Stimulated activated CD4-positive, alpha-beta T cell treated with anti-CD3 and anti-CD28 coated beads, Interleukin-12 subunit alpha, Interleukin-12 subunit beta, amount 100 ng/mL, for 24 hours (primary cell): Measurements from ENCODE around the gene TNS4.

ENCODE experiments used
- DNase-seq, 2 experiments: peaks; one replicate each; pipeline ENCODE4 v3.0.0-alpha.2; 2020; ENCODE audit warnings: low read depth in 2 of 2

The TNS4 gene

DNA sequence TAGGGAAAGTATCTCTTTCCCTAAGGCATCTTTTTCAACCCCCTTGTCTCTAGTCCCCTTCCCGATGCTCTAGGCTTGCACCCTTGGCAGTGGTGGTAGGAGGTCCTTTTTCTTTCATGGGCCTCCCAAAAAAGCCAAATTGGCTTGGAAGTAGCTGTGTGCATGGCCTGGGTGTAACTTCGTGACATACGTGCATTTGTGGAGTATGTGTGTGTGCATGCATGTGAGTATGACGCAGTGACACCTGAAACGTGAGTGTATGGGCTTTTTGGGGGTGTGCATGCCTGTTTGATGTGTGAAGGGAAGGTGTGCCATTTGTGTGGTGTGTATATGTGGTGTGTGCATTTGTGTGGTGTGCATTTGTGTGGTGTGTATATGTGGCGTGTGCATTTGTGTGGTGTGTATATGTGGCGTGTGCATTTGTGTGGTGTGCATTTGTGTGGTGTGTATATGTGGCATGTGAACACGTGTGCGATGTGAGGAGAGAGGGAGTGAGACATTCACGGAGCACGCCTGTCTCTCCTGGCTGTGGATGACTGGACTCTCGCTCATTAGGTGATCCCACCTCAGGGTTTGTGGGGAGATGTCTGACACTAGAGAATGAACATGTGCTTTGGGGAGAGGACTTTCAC is 42.5 kb downstream of the TNS4 start:
- no peak for DNase-seq

DNA sequence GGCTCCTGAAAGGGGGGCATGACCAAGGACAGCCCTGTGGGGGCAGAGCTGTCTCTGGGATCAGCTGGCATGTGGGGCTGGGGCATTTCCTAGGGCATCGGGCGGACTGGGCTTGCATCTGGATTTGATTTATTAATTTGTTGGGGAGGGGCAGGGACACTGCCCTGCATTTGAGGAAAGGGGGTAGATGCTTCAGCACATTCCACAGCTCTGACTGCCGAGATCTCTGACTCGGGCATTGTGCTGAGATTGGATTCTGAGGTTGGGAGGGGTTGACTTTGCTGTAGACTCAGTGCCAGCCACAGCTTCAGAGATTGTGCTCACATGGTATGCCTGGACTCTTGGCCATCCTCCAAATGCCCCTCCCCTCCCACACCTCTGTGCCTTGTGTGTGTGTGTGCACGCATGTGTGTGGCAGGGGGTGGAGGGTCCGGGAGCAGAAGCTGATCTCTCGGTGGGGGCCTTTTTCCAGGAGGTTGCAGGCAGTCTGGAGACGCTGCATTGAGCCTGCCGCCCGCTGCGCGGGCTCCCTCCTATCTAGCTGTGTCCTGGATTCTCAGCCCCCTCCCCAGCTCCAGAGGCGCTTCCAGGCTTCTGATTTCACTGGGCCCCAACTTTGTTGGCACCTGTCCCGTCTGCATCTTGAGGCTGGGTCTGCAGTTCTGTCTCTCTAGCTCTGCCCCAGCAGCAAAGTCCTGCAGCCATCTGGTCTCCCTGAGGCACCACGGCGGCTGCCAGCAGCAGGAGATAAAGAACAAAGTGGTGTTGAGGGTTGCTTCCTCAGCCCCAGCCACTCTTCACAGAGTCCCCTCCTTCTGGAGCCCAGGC is 43.2 kb downstream of the TNS4 start:
- DNase-seq: no peak

DNA sequence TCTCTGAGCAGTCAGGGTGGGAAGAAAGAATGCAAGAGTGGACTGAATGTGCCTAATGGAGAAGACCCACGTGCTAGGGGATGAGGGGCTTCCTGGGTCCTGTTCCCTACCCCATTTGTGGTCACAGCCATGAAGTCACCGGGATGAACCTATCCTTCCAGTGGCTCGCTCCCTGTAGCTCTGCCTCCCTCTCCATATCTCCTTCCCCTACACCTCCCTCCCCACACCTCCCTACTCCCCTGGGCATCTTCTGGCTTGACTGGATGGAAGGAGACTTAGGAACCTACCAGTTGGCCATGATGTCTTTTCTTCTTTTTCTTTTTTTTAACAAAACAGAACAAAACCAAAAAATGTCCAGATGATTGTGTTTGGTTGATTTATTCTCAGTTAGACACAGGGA is 44.1 kb downstream of the TNS4 start:
- no peak for DNase-seq

DNA sequence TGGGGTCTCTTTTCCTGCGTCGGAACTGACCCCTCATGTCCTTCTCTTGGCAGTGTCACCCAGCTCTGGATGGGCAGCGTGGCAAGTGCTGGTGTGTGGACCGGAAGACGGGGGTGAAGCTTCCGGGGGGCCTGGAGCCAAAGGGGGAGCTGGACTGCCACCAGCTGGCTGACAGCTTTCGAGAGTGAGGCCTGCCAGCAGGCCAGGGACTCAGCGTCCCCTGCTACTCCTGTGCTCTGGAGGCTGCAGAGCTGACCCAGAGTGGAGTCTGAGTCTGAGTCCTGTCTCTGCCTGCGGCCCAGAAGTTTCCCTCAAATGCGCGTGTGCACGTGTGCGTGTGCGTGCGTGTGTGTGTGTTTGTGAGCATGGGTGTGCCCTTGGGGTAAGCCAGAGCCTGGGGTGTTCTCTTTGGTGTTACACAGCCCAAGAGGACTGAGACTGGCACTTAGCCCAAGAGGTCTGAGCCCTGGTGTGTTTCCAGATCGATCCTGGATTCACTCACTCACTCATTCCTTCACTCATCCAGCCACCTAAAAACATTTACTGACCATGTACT is 44.9 kb downstream of the TNS4 start:
- DNase-seq: no peak

DNA sequence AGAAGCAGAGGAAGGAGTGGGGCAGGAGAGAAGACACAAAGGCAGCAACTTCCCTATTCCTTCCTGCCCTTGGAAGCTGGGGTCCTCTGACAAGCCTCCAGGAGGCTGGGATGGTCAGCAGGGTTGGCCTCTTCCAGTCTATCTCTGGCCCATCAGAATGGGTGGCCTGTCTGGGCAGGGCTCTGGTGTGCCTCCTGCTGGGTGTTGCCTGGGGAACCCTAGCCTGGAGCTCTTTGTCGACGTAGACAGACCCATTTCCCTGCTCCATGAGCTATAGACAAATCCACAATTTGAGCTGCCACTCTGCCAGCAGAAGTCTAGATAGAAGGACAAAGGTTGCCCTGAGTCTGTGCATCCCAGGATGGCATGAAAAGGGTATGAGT is 46.8 kb downstream of the TNS4 start:
- DNase-seq: no peak

DNA sequence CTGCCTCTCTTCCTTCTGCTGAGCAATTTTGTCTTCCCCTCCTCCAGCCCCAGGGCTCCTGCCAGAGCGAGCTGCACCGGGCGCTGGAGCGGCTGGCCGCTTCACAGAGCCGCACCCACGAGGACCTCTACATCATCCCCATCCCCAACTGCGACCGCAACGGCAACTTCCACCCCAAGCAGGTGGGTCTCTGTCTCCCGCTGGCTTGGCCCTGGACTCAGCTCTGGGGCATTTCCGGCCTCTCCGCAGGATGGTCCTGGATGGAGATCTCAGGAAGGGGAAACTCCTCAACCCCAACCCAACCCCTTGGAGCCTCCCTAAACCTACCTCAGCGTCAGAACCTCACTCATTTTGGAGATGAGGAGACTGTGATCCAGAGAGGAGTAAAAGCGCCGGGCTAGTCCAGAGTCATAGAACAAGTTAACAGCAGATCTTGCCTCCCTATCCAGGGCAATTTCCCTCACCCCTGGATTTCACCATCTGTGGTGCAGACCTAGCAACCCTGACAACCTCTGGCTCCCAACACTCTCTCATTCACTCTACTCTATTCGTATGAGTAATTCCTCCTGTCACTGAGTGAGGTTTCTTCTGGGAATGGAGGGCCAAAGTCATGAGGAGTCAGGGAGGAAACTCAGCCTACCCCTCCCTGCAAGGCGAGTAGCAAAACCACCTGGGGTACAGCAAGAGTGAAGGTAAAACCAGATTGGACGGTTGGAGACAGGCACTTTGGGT is 47.4 kb downstream of the TNS4 start:
- no peak for DNase-seq

DNA sequence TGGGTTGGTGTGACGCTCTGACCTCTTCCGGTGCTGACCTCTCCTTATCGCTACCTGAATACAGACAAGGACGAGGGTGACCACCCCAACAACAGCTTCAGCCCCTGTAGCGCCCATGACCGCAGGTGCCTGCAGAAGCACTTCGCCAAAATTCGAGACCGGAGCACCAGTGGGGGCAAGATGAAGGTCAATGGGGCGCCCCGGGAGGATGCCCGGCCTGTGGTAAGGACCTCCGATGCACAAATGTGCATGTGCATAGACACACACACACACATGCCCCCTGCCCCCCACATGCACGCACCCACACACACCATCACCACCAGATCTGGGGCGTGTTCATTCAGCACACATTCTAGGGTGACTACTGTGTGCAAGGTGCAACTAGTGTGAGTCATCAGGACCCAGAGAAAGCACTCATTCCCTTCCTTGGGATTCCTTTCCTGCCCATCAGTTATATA is 48.5 kb downstream of the TNS4 start:
- no peak for DNase-seq

DNA sequence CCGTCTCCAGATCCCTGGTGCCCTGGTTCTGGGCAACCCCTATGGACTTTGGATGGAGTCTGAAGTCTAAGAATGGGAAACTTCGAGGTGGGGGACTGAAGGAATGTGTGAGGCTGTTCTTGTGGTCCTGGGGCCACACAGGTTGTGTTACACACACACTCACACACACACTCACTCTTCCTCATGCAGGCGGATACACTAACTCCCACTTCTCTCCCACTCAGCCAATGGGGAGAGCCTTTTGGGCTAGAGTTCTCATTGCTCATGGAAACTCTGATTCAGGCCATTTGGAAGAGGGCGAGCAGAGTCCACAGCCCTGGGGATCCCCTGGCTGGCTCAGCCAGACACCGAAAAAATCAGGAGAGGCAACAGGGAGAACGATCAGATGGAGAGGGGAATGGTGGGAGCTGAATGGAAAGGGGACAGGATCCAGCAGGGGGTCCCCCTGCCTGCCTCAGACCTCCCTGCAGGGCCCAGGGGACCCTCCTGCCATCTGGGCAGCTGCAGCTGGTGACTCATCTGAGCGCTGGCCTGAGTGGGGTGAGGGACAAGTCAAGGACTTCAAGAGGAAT is 49.1 kb downstream of the TNS4 start:
- DNase-seq: no peak

DNA sequence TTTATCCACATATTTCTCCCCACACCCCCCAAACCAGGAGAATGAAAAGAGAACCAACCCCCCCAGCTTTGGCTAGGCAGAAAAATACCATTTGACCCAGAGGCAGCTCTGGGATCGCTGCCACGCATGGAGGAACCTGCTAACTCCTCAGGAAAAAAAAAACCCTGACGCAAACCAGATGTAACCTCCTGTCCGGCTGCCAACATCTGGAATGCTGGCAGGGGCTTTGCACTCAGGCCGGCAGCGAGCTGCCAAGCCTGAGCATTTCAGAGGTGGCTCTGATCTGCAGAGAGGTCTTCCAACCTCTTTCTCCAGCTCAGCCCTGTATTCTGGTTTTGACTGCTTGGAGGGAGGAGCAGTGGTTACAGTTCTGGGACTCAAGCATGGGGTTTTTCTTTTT is 50.0 kb downstream of the TNS4 start:
- no peak for DNase-seq

DNA sequence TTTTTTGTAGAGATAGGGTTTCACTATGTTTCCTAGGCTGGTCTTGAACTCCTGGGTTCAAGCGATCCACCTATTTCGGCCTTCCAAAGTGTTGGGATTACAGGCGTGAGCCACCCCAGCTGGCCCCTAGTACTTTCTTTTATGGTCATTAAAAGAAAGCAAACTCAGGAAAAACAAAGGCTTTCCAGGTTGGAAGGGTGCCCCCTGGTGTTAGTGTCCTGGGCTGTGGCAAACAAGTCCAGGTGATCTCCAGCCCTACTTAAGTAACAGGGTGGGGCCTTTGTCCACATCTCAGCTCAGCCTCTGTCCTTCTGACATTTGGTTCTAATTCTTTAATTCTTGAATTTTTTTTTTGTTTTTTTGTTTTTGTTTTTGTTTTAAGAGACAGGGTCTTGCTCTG is 51.2 kb downstream of the TNS4 start:
- peak in 1 of 2 experiments; percentile 28 for DNase-seq

DNA sequence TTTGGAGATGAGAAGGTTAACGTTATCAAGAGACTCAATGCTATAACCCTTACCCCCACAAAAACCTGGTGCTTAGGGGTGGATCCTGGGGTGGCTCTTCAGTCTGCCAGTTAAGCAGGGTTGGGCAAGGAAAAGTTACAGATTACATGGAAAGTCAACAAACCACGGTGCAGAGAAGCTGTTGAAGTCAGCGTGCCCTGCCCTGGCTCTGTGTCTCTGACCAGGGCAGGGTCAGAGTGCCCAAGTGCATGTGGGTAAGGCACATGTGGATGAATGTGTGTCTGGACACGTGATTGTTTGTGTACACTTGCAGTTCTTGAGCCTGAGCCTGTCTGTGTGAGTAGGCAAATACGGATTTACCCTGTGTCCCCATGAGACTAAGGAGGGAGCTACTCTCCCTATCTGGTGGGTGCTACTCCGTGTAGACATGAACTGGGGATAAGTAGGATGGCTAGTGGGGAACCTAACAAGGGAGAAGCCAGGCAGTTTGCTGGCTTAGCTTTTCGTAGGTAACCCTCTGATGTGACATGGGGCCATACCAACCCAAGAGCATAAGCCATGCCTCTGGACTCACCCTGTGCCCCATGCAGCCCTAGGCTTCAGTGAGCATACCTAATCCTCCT is 52.7 kb downstream of the TNS4 start:
- DNase-seq: no peak

DNA sequence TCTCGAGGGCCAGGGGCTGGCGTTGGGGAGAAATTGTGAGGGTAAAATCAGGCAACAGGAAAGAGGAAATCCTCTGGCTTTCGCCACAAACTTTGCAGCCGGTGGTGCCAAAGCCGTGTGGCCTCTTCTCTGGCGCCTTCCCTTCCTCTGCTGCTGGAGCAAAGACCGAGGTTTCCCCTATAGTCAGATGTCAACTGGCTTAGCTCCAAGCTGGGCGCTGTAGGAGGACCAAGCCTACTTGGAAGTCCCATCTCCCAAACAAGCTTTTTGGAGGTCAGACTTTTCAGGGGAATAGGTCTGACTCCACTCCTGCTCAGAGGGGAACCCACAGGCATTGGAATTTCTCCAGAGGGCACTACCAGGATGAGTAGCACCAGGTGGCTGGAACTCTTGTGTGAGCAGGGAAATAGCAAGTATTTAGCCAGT is 53.2 kb downstream of the TNS4 start:
- DNase-seq: no peak

DNA sequence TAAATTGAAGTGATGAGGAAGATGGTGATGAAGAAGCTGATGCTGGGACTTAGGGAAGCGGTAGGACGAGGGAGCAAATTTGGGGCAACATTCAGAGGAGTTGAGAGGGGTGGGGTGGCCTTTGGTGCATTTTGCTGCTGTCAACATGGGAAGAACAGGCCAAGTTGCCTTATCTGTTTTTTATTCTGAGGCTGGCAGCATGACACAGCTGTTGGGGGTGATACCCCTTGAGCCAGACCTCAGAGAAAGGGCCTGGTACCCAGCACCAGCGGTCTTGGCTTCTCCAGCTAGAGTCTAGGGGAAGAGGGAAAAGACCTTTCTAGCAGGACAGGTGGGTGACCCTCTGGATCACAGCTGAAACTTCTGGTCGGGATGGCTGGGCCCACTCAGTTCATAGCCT is 53.6 kb downstream of the TNS4 start:
- DNase-seq: no peak

DNA sequence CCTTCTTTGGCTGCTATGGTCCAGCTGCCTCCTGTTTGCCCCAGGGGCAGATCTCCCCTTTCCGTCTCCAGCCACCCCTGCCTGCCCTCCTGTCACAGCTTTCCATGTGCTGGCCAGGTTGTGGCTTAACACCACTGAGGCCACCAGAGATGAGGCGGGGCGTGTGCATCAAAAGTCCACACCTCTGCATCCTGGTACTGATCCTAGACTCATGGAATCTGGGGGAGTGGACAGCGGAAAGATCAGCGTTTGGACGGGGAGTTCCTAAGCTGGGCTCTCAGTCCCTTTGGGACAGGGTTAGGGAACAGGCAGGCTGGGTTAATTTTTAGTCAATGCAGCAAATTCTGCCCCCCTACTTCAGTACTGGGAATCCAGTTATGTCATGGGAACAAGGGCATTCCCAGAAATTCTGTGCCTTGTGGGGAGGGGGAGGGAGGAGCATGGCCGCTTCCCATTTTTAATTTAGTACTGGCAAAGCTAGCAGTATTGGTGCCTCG is 54.2 kb downstream of the TNS4 start:
- no peak for DNase-seq

DNA sequence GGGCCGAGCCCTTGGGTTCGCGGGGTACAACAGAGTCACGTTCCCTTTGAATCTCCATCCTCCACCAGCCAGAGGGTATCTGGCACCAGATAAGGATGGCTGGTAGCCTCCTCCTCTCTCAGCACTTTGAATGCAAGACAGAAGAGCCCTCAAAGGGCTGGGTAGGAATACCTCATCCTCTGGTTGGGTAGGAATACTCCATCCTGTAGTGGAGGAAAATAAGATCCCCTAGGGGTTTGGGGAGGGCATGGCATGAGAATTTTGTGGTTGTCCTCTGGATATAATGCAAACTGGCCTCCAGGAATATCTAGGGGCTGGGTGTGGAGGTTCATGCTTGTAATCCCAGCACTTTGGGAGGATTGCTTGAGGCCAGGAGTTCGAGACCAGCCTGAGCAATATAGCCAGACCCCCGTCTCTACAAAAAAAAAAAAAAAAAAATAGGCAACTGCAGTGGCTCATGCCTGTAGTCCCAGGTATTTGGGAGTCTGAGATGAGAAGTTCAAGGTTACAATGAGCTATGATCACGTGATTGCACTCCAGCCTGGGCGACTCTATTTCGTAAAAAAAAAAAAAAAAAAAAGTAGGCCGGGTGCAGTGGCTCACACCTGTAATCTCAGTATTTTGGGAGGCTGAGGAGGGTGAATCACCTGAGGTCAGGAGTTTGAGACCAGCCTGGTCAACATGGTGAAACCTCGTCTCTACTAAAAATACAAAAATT is 55.5 kb downstream of the TNS4 start:
- no peak for DNase-seq

DNA sequence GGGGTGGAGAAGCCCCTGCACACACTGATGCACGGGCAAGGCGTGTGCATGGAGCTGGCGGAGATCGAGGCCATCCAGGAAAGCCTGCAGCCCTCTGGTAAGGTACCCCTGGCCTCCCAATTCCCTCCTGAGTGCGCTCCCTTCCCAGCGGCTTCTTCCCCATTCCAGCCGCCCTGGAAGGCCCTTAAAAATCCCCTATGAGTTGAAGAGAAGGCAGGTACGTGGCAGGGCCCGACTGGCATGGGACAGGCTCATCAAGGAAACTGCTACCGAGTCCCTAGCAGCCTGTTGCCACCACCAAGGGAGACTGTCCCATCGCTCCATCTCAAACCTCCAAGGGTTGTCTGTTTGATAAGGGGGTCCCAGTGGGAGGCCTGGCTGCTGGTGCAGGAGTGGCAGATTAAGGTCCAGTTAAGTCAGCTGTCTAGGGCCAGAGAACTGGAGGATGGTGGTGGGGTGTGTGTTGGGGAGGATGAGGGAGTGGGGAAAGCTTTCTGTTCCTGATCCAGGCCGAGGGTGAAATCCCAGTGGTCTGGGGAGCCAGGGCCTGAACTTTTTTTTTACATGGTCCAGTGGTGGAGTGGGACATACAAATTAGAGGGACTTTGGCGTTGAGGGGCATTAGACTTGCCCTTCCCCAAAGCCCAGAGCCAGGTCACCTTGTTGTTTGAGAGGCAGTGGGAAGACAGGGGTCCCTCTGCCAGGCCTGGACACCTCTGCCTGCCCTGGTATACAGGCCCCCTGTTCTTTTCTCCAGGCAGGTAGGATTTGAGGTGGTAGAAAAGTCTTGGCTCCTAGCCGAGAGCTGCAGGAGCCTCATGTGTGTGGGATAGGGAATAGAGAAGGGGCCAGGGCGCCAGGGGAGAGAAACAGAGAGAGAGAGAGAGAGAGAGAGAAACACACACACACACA is 57.2 kb downstream of the TNS4 start:
- no peak for DNase-seq

DNA sequence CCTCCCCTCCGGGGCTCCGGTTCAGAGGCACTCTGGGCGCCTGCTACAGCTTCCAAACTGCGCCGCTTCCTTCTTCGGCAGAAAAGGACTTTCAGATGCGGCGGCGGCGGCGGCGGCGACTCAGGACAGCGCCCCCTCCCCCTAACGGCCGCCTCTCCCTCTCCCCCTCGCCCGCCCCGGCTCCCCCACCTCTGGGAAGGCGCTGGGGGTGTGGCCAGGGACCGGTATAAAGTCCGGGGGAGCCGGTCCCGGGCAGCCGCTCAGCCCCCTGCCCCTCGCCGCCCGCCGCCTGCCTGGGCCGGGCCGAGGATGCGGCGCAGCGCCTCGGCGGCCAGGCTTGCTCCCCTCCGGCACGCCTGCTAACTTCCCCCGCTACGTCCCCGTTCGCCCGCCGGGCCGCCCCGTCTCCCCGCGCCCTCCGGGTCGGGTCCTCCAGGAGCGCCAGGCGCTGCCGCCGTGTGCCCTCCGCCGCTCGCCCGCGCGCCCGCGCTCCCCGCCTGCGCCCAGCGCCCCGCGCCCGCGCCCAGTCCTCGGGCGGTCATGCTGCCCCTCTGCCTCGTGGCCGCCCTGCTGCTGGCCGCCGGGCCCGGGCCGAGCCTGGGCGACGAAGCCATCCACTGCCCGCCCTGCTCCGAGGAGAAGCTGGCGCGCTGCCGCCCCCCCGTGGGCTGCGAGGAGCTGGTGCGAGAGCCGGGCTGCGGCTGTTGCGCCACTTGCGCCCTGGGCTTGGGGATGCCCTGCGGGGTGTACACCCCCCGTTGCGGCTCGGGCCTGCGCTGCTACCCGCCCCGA is 58.0 kb downstream of the TNS4 start, which contains the start of gene IGFBP4:
Gene IGFBP4 (plus strand): TSS at position 255 of the 792 bp plus-strand sequence. CDS start 286 bp downstream, at position 541.
- DNase-seq: peak in 1 of 2 experiments; percentile 52

DNA sequence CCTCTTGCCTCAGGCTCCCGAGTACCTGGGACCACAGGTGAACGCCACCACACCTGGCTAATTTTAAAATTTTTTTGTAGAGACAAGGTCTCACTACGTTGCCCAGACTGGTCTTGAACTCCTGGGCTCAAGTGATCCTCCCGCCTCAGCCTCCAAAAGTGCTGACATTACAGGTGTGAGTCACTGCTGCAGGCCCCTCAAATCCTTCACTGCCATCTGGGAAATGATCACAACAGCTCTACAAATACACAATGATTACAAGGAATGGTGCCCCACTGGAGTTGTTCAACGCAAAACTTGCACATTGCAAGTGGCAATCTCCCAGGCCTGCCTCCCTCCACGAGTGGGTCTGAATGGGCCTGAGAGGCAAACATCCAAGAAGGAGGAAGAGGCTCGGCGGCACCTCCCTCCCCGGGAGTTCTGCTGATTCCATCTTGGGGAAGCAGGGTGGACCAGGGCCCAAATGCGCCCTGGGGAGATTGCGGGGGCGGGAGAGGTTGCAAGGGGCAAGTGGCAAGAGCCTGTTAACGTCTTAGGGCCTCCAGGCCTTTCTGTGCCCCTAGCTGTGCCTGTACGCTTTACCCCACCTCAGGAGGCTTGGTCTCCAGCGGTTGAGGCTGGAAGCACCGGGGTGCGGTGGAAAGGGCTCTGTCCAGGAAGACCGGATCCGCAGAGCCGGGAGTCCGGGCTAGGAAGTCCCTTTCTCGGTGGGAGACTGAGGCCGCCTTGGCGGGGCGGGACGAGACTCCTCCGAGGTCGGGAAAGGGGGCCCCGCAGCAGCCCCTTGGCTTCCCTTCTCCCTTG is 58.8 kb downstream of the TNS4 start:
- DNase-seq: no peak
